GM19025 (cell line): Measurements from ENCODE around the gene LRRC37B.
"Not testable (repeated sequence)": the region's sequence is repeated elsewhere in the genome, so short reads cannot be mapped to it uniquely, and the experiment has no call there.

Experiments
- ATAC-seq: cut with Tn5 transposase; IDR thresholded peaks from one replicate; pipeline ENCODE4 v1.9.1; 2021; ENCODE audit warnings: mild to moderate bottlenecking, low read depth, moderate library complexity; ENCODE audit not compliant: unreplicated experiment

The LRRC37B gene

GRCh38 chr17:32084942-32085829 lies 78.0 kb downstream of the LRRC37B start:
- ATAC-seq, result not testable (repeated sequence)

- not testable (repeated sequence) for ATAC-seq
These were observed 79.7 kb downstream of the LRRC37B start for GRCh38 chr17:32086833-32087232.

GRCh38 chr17:32092062-32092461 lies 84.9 kb downstream of the LRRC37B start:
- not testable (repeated sequence) for ATAC-seq

GRCh38 chr17:32099686-32100085 lies 92.5 kb downstream of the LRRC37B start:
- ATAC-seq, result no peak

GRCh38 chr17:32100323-32100722 lies 93.1 kb downstream of the LRRC37B start:
- ATAC-seq, result not testable (repeated sequence)

GRCh38 chr17:32100971-32101631 lies 93.9 kb downstream of the LRRC37B start:
- ATAC-seq, result no peak

- no peak for ATAC-seq
These were observed 95.0 kb downstream of the LRRC37B start for GRCh38 chr17:32102172-32102571.

GRCh38 chr17:32102646-32103186 lies 95.5 kb downstream of the LRRC37B start:
- ATAC-seq, result no peak
